GM12875 (cell line): Measurements from ENCODE around the gene FKTN.

Source experiments
- H3K4me3 ChIP-seq: one replicate; pipeline ENCODE4 v1.5.1; 2011; ENCODE audit warnings: low read depth, low read length, control low read depth
- CTCF ChIP-seq: IDR thresholded peaks from 2 replicates; pipeline ENCODE4 v1.5.1; 2011; ENCODE audit warnings: low read depth, mild to moderate bottlenecking, control low read depth, inconsistent platforms, low read length, moderate library complexity, borderline replicate concordance; ENCODE audit not compliant: insufficient read depth

The FKTN gene

GRCh38 chr9:105656131-105656921, 98.4 kb downstream of the FKTN start:
- peak; percentile 20; the same call in 1 of the 2 replicates for TF ChIP-seq CTCF
- H3K4me3 ChIP-seq: peak overlapping the region; percentile 60

- no peak overlapping the region for H3K4me3 ChIP-seq
- TF ChIP-seq CTCF: no peak
Measured at GRCh38 chr9:105658351-105658750, 100.4 kb downstream of the FKTN start.

GRCh38 chr9:105661011-105661410, 103.1 kb downstream of the FKTN start:
- no peak for TF ChIP-seq CTCF
- no peak overlapping the region for H3K4me3 ChIP-seq

- no peak for TF ChIP-seq CTCF
- no peak within 1 kb of the TSS for H3K4me3 ChIP-seq
Measured at GRCh38 chr9:105662184-105663104, 104.5 kb downstream of the FKTN start, which contains the start of gene TAL2. TSS of gene TAL2 (plus strand) at chr9:105662457. CDS start at chr9:105662497, 40 bp downstream.

GRCh38 chr9:105663914-105664313, 106.0 kb downstream of the FKTN start:
- TF ChIP-seq CTCF: no peak
- no peak overlapping the region for H3K4me3 ChIP-seq

GRCh38 chr9:105667867-105668266, 109.9 kb downstream of the FKTN start:
- TF ChIP-seq CTCF: no peak
- H3K4me3 ChIP-seq: no peak overlapping the region
